Esophagus muscularis mucosa (tissue), 4 donors: Measurements from ENCODE around the gene TEAD2. TPM values are rescaled to one million over a fixed set of nuclear protein-coding genes. Genes with fewer than 3 reads are reported as not detected.

Experiments used
- DNase-seq: peaks from one replicate; pipeline ENCODE4 v3.0.0-alpha.2; 2017; ENCODE audit errors: extremely low spot score
- H3K27ac ChIP-seq, 4 donors: fragments of 200-600 bp; sonication (generic); replicated peaks in 1 of 4; 1 replicate in 3 of 4; 2 replicates in 1 of 4; pipeline ENCODE4 v1.5.1; 2016 to 2019; ENCODE audit warnings: mild to moderate bottlenecking in 1 of 4
- H3K27me3 ChIP-seq, 4 donors: fragments of 200-600 bp; sonication (generic); one replicate each; pipeline versions ENCODE4 v1.5.1 to v1.6.0; 2016 to 2019
- H3K36me3 ChIP-seq, 4 donors: fragments of 200-600 bp; sonication (generic); one replicate each; pipeline ENCODE4 v1.5.1; 2016 to 2019
- H3K4me1 ChIP-seq, 4 donors: fragments of 200-600 bp; sonication (generic); one replicate each; pipeline ENCODE4 v1.5.1; 2016 to 2019
- H3K4me3 ChIP-seq, 4 donors: fragments of 200-600 bp; sonication (generic); 1 replicate in 2 of 4; 2 replicates in 2 of 4; pipeline ENCODE4 v1.5.1; 2016 to 2019; ENCODE audit warnings: mild to moderate bottlenecking in 4 of 4, moderate library complexity in 1 of 4
- H3K9me3 ChIP-seq, 4 donors: fragments of 200-600 bp; sonication (generic); 1 replicate in 3 of 4; 2 replicates in 1 of 4; pipeline ENCODE4 v1.5.1; 2016 to 2019
- CTCF ChIP-seq, 3 experiments: fragments of 200-600 bp in 2 of 3; fragments of 450-650 bp in 1 of 3; sonication (generic) in 2 of 3; IDR thresholded peaks; one replicate each; pipeline ENCODE4 v1.5.1; 2017 to 2019; ENCODE audit warnings: antibody characterized with exemption in 3 of 3, mild to moderate bottlenecking in 2 of 3, moderate library complexity in 1 of 3
- EP300 ChIP-seq: sonication (generic); formaldehyde crosslinking; IDR thresholded peaks from one replicate; pipeline ENCODE4 v1.6.1; 2017; ENCODE audit warnings: antibody characterized with exemption
- POLR2A ChIP-seq: fragments of 450-650 bp; IDR thresholded peaks from one replicate; pipeline ENCODE4 v1.6.1; 2017; ENCODE audit warnings: antibody characterized with exemption, moderate library complexity, mild to moderate bottlenecking, low read depth
- POLR2AphosphoS5 ChIP-seq, 2 donors: sonication (generic); formaldehyde crosslinking; IDR thresholded peaks; one replicate each; pipeline ENCODE4 v1.6.1; 2017; ENCODE audit warnings: antibody characterized with exemption in 2 of 2
- WGBS: methylation state at CpG from one replicate; pipeline ENCODE4 v1.1.5; 2018; 5-methylcytosine and 5-hydroxymethylcytosine counted together
- intact Hi-C: fragments of 100-400 bp; cut with DNase I; formaldehyde crosslinking; loops from one replicate; pipeline ENCODE4 v1.15.1; 2023
- total RNA-seq, 4 donors: library from RNA; depleted of rRNA; stranded (reverse); fragments of >200 nt; gene quantifications; one replicate each; pipeline versions ENCODE4 v1.1.0 to v1.2.1, GENCODE V29; 2016

TEAD2 gene
- total RNA-seq, 4 donors from 2014 or later = 40.7 to 73.2 (median 60.5) TPM

GRCh38 chr19:49393881-49394280 is 31.7 kb upstream of the TEAD2 start:
- no peak for DNase-seq
- no peaks in the 10 kb centered on the region for H3K9me3 ChIP-seq
- WGBS = 69% methylated on average over 5 of the region's 5 CpGs
- H3K27me3 ChIP-seq = peaks cover 0 to 80% (median 0%) of the 10 kb centered on the region in 4 donors
- intact Hi-C loops = loop anchor here (10.0 kb wide), 1 partner anchor 171 kb away; no protein-coding TSS in a partner anchor
- H3K27ac ChIP-seq = no peak overlapping the region
- H3K4me1 ChIP-seq = peaks cover 0 to 5% (median 0%) of the 10 kb centered on the region in 4 donors
- TF ChIP-seq POLR2AphosphoS5 (IDR thresholded peaks at IDR 0.05) = no peak
- TF ChIP-seq POLR2A = no peak
- no peak for TF ChIP-seq CTCF (IDR thresholded peaks at IDR 0.05)
- no peak for TF ChIP-seq EP300
- no peak overlapping the region for H3K4me3 ChIP-seq
- H3K36me3 ChIP-seq = no peaks in the 10 kb centered on the region

- Histone ChIP-seq H3K4me1 (peaks cover 0 to 14% (median 8%) of the 10 kb centered on the region in 4 donors), H3K27ac (no peak overlapping the region), H3K4me3 (no peak overlapping the region), H3K27me3 (peaks cover 0 to 76% (median 0%) of the 10 kb centered on the region in 4 donors), H3K36me3 (no peaks in the 10 kb centered on the region), H3K9me3 (no peaks in the 10 kb centered on the region)
- intact Hi-C loops = loop anchor here (1.0 to 10.0 kb wide), 2 partner anchors 52 to 173 kb away; no protein-coding TSS in a partner anchor
- no peak for DNase-seq
- TF ChIP-seq EP300 (no peak), POLR2A (no peak), CTCF (IDR thresholded peaks at IDR 0.05) (peak; percentile 61 to 88 (median 83)), POLR2AphosphoS5 (IDR thresholded peaks at IDR 0.05) (peak in 1 of 2 donors; percentile 64)
- 23% methylated on average over 14 of the region's 14 CpGs for WGBS
Measured at GRCh38 chr19:49391581-49392399, 29.6 kb upstream of the TEAD2 start.

- 52% methylated on average over 9 of the region's 9 CpGs for WGBS
- H3K36me3 ChIP-seq = no peaks in the 10 kb centered on the region
- no peaks in the 10 kb centered on the region for H3K9me3 ChIP-seq
- H3K4me3 ChIP-seq = no peak overlapping the region
- no peak for DNase-seq
- intact Hi-C loops = loop anchor here (10.0 kb wide), 1 partner anchor 174 kb away; no protein-coding TSS in a partner anchor
- peaks cover 0 to 14% (median 8%) of the 10 kb centered on the region in 4 donors for H3K4me1 ChIP-seq
- H3K27me3 ChIP-seq = peaks cover 0 to 74% (median 0%) of the 10 kb centered on the region in 4 donors
- TF ChIP-seq POLR2AphosphoS5 (IDR thresholded peaks at IDR 0.05) = no peak
- no peak for TF ChIP-seq POLR2A
- TF ChIP-seq CTCF (IDR thresholded peaks at IDR 0.05) = no peak
- no peak for TF ChIP-seq EP300
- H3K27ac ChIP-seq = no peak overlapping the region
Measured at GRCh38 chr19:49390929-49391359, 28.7 kb upstream of the TEAD2 start.

- no peaks in the 10 kb centered on the region for H3K36me3 ChIP-seq
- no peak overlapping the region for H3K27ac ChIP-seq
- no peak overlapping the region for H3K4me3 ChIP-seq
- H3K4me1 ChIP-seq = peaks cover 0 to 14% (median 8%) of the 10 kb centered on the region in 4 donors
- no peak for DNase-seq
- TF ChIP-seq EP300 = no peak
- no peak for TF ChIP-seq POLR2A
- intact Hi-C loops = loop anchor here (10.0 kb wide), 1 partner anchor 174 kb away; no protein-coding TSS in a partner anchor
- H3K27me3 ChIP-seq = peaks cover 0 to 68% (median 0%) of the 10 kb centered on the region in 4 donors
- no peaks in the 10 kb centered on the region for H3K9me3 ChIP-seq
- WGBS = 73% methylated on average over 26 of the region's 26 CpGs
Measured at GRCh38 chr19:49390131-49390928, 28.1 kb upstream of the TEAD2 start.
